Ishikawa (cell line): ENCODE data around the gene CASK.

Source experiments
- CEBPB ChIP-seq: IDR thresholded peaks from 2 replicates; pipeline ENCODE4 v1.6.1; 2012
- EGR1 ChIP-seq: IDR thresholded peaks from 2 replicates; pipeline ENCODE4 v1.6.1; 2012
- EP300 ChIP-seq: IDR thresholded peaks from 2 replicates; pipeline ENCODE4 v1.6.1; 2012; ENCODE audit warnings: borderline replicate concordance
- RAD21 ChIP-seq: IDR thresholded peaks from 2 replicates; pipeline ENCODE4 v1.6.1; 2012; ENCODE audit warnings: low read depth
- REST ChIP-seq: IDR thresholded peaks from 2 replicates; pipeline ENCODE4 v1.6.1; 2012; ENCODE audit warnings: low read depth, mild to moderate bottlenecking
- TAF1 ChIP-seq: IDR thresholded peaks from 2 replicates; pipeline ENCODE4 v1.6.1; 2012; ENCODE audit warnings: low read depth, mild to moderate bottlenecking
- TCF12 ChIP-seq: IDR thresholded peaks from 2 replicates; pipeline ENCODE4 v1.6.1; 2012; ENCODE audit warnings: low read depth
- YY1 ChIP-seq: IDR thresholded peaks from 2 replicates; pipeline ENCODE4 v1.6.1; 2012; ENCODE audit warnings: low read depth
- ZBTB7A ChIP-seq: IDR thresholded peaks from 2 replicates; pipeline ENCODE4 v1.6.1; 2012; ENCODE audit warnings: low read depth
- TF ChIP-seq, protein P1 (sequence below): IDR thresholded peaks from 2 replicates; pipeline ENCODE4 v1.6.1; 2012
- TF ChIP-seq, protein P2 (sequence below): IDR thresholded peaks from 2 replicates; pipeline ENCODE4 v1.6.1; 2012

DNA sequence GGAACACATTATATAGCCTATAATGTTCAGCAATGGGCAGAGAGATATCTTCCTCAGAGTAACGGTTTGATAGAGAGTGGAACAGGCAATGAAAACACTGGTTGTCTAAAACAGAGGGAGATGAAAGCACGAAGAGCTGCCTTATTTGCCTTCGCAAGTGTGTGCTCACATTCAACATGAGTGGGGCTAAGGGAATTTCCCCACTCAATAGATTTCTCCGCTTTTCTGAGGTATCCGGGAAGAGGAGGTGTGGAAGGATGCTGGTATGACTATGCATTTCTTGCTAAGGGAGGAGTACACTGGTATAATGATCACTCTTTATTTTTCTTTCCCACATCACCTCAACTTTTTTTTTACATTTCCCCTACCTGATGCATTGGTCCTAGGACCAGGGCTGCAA is 207.1 kb downstream of the CASK start:
- TF ChIP-seq YY1 (no peak), REST (no peak), EP300 (no peak), ZBTB7A (no peak), CEBPB (no peak), TCF12 (no peak), RAD21 (no peak), TAF1 (no peak), EGR1 (no peak)
- TF ChIP-seq, protein P1, sequence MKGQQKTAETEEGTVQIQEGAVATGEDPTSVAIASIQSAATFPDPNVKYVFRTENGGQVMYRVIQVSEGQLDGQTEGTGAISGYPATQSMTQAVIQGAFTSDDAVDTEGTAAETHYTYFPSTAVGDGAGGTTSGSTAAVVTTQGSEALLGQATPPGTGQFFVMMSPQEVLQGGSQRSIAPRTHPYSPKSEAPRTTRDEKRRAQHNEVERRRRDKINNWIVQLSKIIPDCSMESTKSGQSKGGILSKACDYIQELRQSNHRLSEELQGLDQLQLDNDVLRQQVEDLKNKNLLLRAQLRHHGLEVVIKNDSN, result no peak
- TF ChIP-seq, protein P2, sequence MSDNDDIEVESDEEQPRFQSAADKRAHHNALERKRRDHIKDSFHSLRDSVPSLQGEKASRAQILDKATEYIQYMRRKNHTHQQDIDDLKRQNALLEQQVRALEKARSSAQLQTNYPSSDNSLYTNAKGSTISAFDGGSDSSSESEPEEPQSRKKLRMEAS, result no peak
